DOHH2 (cell line): ENCODE measurements around the gene SLC28A1.

Source experiments
- H3F3A ChIP-seq: fragments of 200-600 bp; sonication (generic), shearing (Covaris generic); 2 replicates; pipeline ENCODE4 v1.6.0; 2016; ENCODE audit warnings: antibody characterized with exemption, mild to moderate bottlenecking; ENCODE audit not compliant: control insufficient read depth, insufficient read depth
- H3K27ac ChIP-seq: fragments of 200-600 bp; sonication (generic); 2 replicates; pipeline ENCODE4 v1.5.1; 2014; ENCODE audit warnings: low read depth, mild to moderate bottlenecking, low read length, moderate library complexity
- H3K27me3 ChIP-seq: fragments of 200-600 bp; sonication (generic); 2 replicates; pipeline ENCODE4 v1.6.1; 2014; ENCODE audit warnings: mild to moderate bottlenecking, low read length, mixed read lengths; ENCODE audit not compliant: control insufficient read depth
- H3K36me3 ChIP-seq: fragments of 200-600 bp; sonication (generic); 2 replicates; pipeline ENCODE4 v1.6.1; 2014; ENCODE audit warnings: mild to moderate bottlenecking, low read length, moderate library complexity, mixed read lengths; ENCODE audit not compliant: control insufficient read depth
- H3K4me1 ChIP-seq: fragments of 200-600 bp; sonication (generic); 2 replicates; pipeline ENCODE4 v1.6.1; 2014; ENCODE audit warnings: mild to moderate bottlenecking, low read length, mixed read lengths; ENCODE audit not compliant: control insufficient read depth
- H3K4me2 ChIP-seq: fragments of 200-600 bp; sonication (generic); 2 replicates; pipeline ENCODE4 v1.6.0; 2014; ENCODE audit warnings: mild to moderate bottlenecking, low read length, moderate library complexity
- H3K4me3 ChIP-seq: fragments of 200-600 bp; sonication (generic); 2 replicates; pipeline ENCODE4 v1.5.1; 2014; ENCODE audit warnings: mild to moderate bottlenecking, low read length, mixed read lengths
- H3K79me2 ChIP-seq: fragments of 200-600 bp; sonication (generic); 2 replicates; pipeline ENCODE4 v1.6.1; 2014; ENCODE audit warnings: mild to moderate bottlenecking, low read length, mixed read lengths; ENCODE audit not compliant: control insufficient read depth
- H3K9me2 ChIP-seq: fragments of 200-600 bp; sonication (generic); replicated peaks from 2 replicates; pipeline ENCODE4 v1.6.1; 2014; ENCODE audit warnings: mild to moderate bottlenecking, low read length, mixed read lengths; ENCODE audit not compliant: control insufficient read depth
- H3K9me3 ChIP-seq: fragments of 200-600 bp; sonication (generic); 2 replicates; pipeline ENCODE4 v1.6.1; 2014; ENCODE audit warnings: antibody characterized with exemption, low read length, mixed read lengths; ENCODE audit not compliant: control insufficient read depth, insufficient read depth
- H4K20me1 ChIP-seq: fragments of 200-600 bp; sonication (generic); 2 replicates; pipeline ENCODE4 v1.6.0; 2014; ENCODE audit warnings: low read depth, mild to moderate bottlenecking, antibody characterized with exemption, low read length, moderate library complexity; ENCODE audit not compliant: control insufficient read depth, insufficient read depth
- CTCF ChIP-seq: fragments of 200-600 bp; sonication (generic); IDR thresholded peaks from one replicate; pipeline ENCODE4 v1.5.1; 2014; ENCODE audit warnings: antibody characterized with exemption, mild to moderate bottlenecking, low read depth, low read length; ENCODE audit not compliant: poor library complexity, severe bottlenecking
- EZH2phosphoT487 ChIP-seq: fragments of 200-600 bp; sonication (generic); IDR thresholded peaks from 2 replicates; pipeline ENCODE4 v1.6.1; 2017; ENCODE audit warnings: borderline replicate concordance, mild to moderate bottlenecking, antibody characterized with exemption, low read length, moderate library complexity, mixed read lengths

SLC28A1 gene

GRCh38 chr15:84894736-84895425 is 10.4 kb downstream of the SLC28A1 start:
- Histone ChIP-seq H3F3A (no peaks in the 10 kb centered on the region), H3K36me3 (no peaks in the 10 kb centered on the region), H3K4me1 (no peaks in the 10 kb centered on the region), H3K4me2 (no peak overlapping the region), H3K9me3 (no peaks in the 10 kb centered on the region), H3K27ac (no peak overlapping the region), H3K79me2 (no peaks in the 10 kb centered on the region), H3K4me3 (no peak overlapping the region), H4K20me1 (no peaks in the 10 kb centered on the region), H3K27me3 (no peaks in the 10 kb centered on the region), H3K9me2 (no peaks in the 10 kb centered on the region)
- TF ChIP-seq EZH2phosphoT487 = no peak
- TF ChIP-seq CTCF = no peak

GRCh38 chr15:84898761-84899160 is 14.3 kb downstream of the SLC28A1 start:
- Histone ChIP-seq H4K20me1 (no peaks in the 10 kb centered on the region), H3K27ac (no peak overlapping the region), H3K27me3 (no peaks in the 10 kb centered on the region), H3K4me3 (no peak overlapping the region), H3K4me1 (no peaks in the 10 kb centered on the region), H3K9me3 (0 out of 2 replicates have a peak, but pooled peaks cover 6% of the 10 kb centered on the region), H3K9me2 (no peaks in the 10 kb centered on the region), H3K36me3 (no peaks in the 10 kb centered on the region), H3F3A (no peaks in the 10 kb centered on the region), H3K79me2 (no peaks in the 10 kb centered on the region), H3K4me2 (no peak overlapping the region)
- TF ChIP-seq CTCF = no peak
- TF ChIP-seq EZH2phosphoT487 = no peak

GRCh38 chr15:84899750-84900149 is 15.3 kb downstream of the SLC28A1 start:
- H4K20me1 ChIP-seq = no peaks in the 10 kb centered on the region
- no peaks in the 10 kb centered on the region for H3K79me2 ChIP-seq
- no peaks in the 10 kb centered on the region for H3K4me1 ChIP-seq
- no peaks in the 10 kb centered on the region for H3K9me2 ChIP-seq
- no peak overlapping the region for H3K4me2 ChIP-seq
- 0 out of 2 replicates have a peak, but pooled peaks cover 6% of the 10 kb centered on the region for H3K9me3 ChIP-seq
- no peaks in the 10 kb centered on the region for H3K36me3 ChIP-seq
- no peak overlapping the region for H3K4me3 ChIP-seq
- no peak overlapping the region for H3K27ac ChIP-seq
- TF ChIP-seq EZH2phosphoT487 (no peak), CTCF (no peak)
- H3F3A ChIP-seq = no peaks in the 10 kb centered on the region
- no peaks in the 10 kb centered on the region for H3K27me3 ChIP-seq

- Histone ChIP-seq H3K36me3 (no peaks in the 10 kb centered on the region), H4K20me1 (no peaks in the 10 kb centered on the region), H3K4me1 (no peaks in the 10 kb centered on the region), H3K9me3 (0 out of 2 replicates have a peak, but pooled peaks cover 6% of the 10 kb centered on the region), H3K4me3 (no peak overlapping the region), H3K9me2 (no peaks in the 10 kb centered on the region), H3K27ac (no peak overlapping the region), H3K27me3 (no peaks in the 10 kb centered on the region), H3K4me2 (no peak overlapping the region), H3F3A (no peaks in the 10 kb centered on the region), H3K79me2 (no peaks in the 10 kb centered on the region)
- TF ChIP-seq EZH2phosphoT487 = no peak
These were observed 17.1 kb downstream of the SLC28A1 start for GRCh38 chr15:84901540-84901939.
